Measurements from ENCODE around the gene DACT3.

DACT3 gene

GRCh38 chr19:46610851-46611770 is 49.9 kb downstream of the DACT3 start:
- no peak for DNase-seq

GRCh38 chr19:46610413-46610775 is 50.6 kb downstream of the DACT3 start:
- DNase-seq, result no peak

- no peak for DNase-seq
Measured at GRCh38 chr19:46609511-46610412, 51.2 kb downstream of the DACT3 start.

- DNase-seq, result no peak
Measured at GRCh38 chr19:46608581-46609345, 52.2 kb downstream of the DACT3 start.

GRCh38 chr19:46608178-46608577 is 52.8 kb downstream of the DACT3 start:
- DNase-seq, result no peak

GRCh38 chr19:46607448-46607841 is 53.5 kb downstream of the DACT3 start:
- no peak for DNase-seq

- DNase-seq, result no peak
Measured at GRCh38 chr19:46606681-46607447, 54.1 kb downstream of the DACT3 start.

- no peak for DNase-seq
Measured at GRCh38 chr19:46606019-46606418, 55.0 kb downstream of the DACT3 start.

- no peak for DNase-seq
Measured at GRCh38 chr19:46605356-46605821, 55.6 kb downstream of the DACT3 start.

GRCh38 chr19:46604781-46605355 is 56.1 kb downstream of the DACT3 start:
- DNase-seq, result no peak

- no peak for DNase-seq
Measured at GRCh38 chr19:46603752-46604231, 57.2 kb downstream of the DACT3 start.

GRCh38 chr19:46603195-46603637 is 57.8 kb downstream of the DACT3 start:
- DNase-seq, result no peak

GRCh38 chr19:46602392-46603194 is 58.4 kb downstream of the DACT3 start:
- no peak for DNase-seq

GRCh38 chr19:46601318-46602224 is 59.4 kb downstream of the DACT3 start, which contains the start of gene CALM3:
Gene CALM3, plus strand, starts transcription at chr19:46601330. Its CDS starts 105 bp downstream, at chr19:46601435.
- DNase-seq, result no peak

- peak; percentile 91 for DNase-seq
Measured at GRCh38 chr19:46600384-46601317, 60.3 kb downstream of the DACT3 start.

- DNase-seq, result no peak
Measured at GRCh38 chr19:46599716-46600373, 61.1 kb downstream of the DACT3 start.

GRCh38 chr19:46598372-46598917 is 62.5 kb downstream of the DACT3 start:
- DNase-seq, result no peak
